ENCODE data around the gene STXBP4.

Gene STXBP4

GRCh38 chr17:54985476-54985875, 16.9 kb downstream of the STXBP4 start:
- ATAC-seq = no peak
- TF ChIP-seq ESRRG (CRISPR knock-in tag; IDR thresholded peaks at IDR 0.05) = no peak
- no peak for TF ChIP-seq ISL1 (CRISPR knock-in tag; IDR thresholded peaks at IDR 0.05)

DNA sequence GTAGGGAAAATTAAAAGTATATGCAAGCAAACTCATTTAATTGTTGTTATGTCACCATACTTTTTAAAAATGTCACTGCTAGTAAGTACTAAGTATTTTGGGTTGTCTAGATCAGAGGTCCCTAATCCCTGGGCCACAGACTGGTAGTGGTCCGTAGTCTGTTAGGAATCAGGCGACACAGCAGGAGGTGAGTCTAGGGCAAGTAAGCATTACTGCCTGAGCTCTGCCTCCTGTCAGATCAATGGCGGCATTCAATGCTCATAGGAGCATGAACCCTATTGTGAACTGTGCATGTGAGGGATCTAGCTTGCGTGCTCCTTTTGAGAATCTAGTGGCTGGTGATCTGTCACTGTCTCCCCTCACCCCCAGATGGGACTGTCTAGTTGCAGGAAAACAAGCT, 21.6 kb downstream of the STXBP4 start:
- no peak for ATAC-seq
- TF ChIP-seq ARNTL (CRISPR knock-in tag; IDR thresholded peaks at IDR 0.05; ENCODE audit: borderline replicate concordance, low read depth) (no peak), ZFP30 (CRISPR knock-in tag; IDR thresholded peaks at IDR 0.05) (no peak), ISL1 (CRISPR knock-in tag; IDR thresholded peaks at IDR 0.05) (no peak)

GRCh38 chr17:54991567-54991966, 23.0 kb downstream of the STXBP4 start:
- TF ChIP-seq GLIS3 (CRISPR knock-in tag; IDR thresholded peaks at IDR 0.05) (no peak), PATZ1 (CRISPR knock-in tag; IDR thresholded peaks at IDR 0.05; ENCODE audit: borderline replicate concordance) (no peak), ZFP3 (CRISPR knock-in tag; IDR thresholded peaks at IDR 0.05) (no peak), ARNTL (CRISPR knock-in tag; IDR thresholded peaks at IDR 0.05; ENCODE audit: borderline replicate concordance, low read depth) (no peak), PPARA (CRISPR knock-in tag; IDR thresholded peaks at IDR 0.05; ENCODE audit: borderline replicate concordance) (no peak), TOX (CRISPR knock-in tag; IDR thresholded peaks at IDR 0.05; ENCODE audit: borderline replicate concordance) (no peak), ZNF70 (CRISPR knock-in tag; IDR thresholded peaks at IDR 0.05) (no peak), ZNF565 (CRISPR knock-in tag; conservative IDR thresholded peaks at IDR 0.05; ENCODE audit: low read depth) (no peak), TCF4 (CRISPR knock-in tag; IDR thresholded peaks at IDR 0.05; ENCODE audit: borderline replicate concordance) (no peak), ZNF8 (CRISPR knock-in tag; IDR thresholded peaks at IDR 0.05) (no peak), ISL1 (CRISPR knock-in tag; IDR thresholded peaks at IDR 0.05) (no peak), CSDC2 (CRISPR knock-in tag; IDR thresholded peaks at IDR 0.05) (no peak), BACH2 (CRISPR knock-in tag; IDR thresholded peaks at IDR 0.05; ENCODE audit: borderline replicate concordance) (no peak), OSR1 (CRISPR knock-in tag; IDR thresholded peaks at IDR 0.05) (no peak), TSHZ2 (CRISPR knock-in tag; IDR thresholded peaks at IDR 0.05) (no peak), ESRRG (CRISPR knock-in tag; IDR thresholded peaks at IDR 0.05) (no peak)
- TF ChIP-seq, protein P1, sequence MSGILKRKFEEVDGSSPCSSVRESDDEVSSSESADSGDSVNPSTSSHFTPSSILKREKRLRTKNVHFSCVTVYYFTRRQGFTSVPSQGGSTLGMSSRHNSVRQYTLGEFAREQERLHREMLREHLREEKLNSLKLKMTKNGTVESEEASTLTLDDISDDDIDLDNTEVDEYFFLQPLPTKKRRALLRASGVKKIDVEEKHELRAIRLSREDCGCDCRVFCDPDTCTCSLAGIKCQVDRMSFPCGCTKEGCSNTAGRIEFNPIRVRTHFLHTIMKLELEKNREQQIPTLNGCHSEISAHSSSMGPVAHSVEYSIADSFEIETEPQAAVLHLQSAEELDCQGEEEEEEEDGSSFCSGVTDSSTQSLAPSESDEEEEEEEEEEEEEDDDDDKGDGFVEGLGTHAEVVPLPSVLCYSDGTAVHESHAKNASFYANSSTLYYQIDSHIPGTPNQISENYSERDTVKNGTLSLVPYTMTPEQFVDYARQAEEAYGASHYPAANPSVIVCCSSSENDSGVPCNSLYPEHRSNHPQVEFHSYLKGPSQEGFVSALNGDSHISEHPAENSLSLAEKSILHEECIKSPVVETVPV (CRISPR knock-in tag; IDR thresholded peaks at IDR 0.05) = no peak

GRCh38 chr17:54992797-54993639, 24.5 kb downstream of the STXBP4 start:
- peak; percentile 89 for ATAC-seq
- TF ChIP-seq PPARA (CRISPR knock-in tag; IDR thresholded peaks at IDR 0.05; ENCODE audit: borderline replicate concordance) = no peak
- no peak for TF ChIP-seq BACH2 (CRISPR knock-in tag; IDR thresholded peaks at IDR 0.05; ENCODE audit: borderline replicate concordance)
- TF ChIP-seq ZFP30 (CRISPR knock-in tag; IDR thresholded peaks at IDR 0.05) = no peak
- TF ChIP-seq ARNTL (CRISPR knock-in tag; IDR thresholded peaks at IDR 0.05; ENCODE audit: borderline replicate concordance, low read depth) = no peak
- TF ChIP-seq ESRRG (CRISPR knock-in tag; IDR thresholded peaks at IDR 0.05) = no peak
- TF ChIP-seq ZFP3 (CRISPR knock-in tag; IDR thresholded peaks at IDR 0.05) = no peak
- TF ChIP-seq SNAI2 (CRISPR knock-in tag; IDR thresholded peaks at IDR 0.05) = no peak
- no peak for TF ChIP-seq ZNF8 (CRISPR knock-in tag; IDR thresholded peaks at IDR 0.05)

More at GRCh38 chr17:54991567-54991966, 23.0 kb downstream of the STXBP4 start:
- ATAC-seq = no peak

DNA sequence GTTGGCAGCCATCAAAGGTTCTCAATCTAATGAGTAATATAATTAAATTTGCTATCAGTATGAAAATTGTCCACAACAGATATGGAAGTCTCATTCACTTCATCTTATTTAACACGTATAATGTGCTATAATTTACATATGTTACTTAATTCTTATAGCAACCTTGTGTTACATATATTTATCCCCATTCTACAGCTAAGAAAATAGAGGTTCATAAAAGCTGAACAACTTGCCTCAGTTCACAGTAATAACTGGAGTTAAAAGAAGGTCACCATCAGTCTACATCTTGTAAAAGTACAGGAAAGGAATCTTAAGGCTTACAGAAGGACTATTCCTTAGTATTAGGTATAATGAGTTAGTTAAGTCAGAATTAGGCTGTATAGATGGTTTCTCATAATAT, 27.9 kb downstream of the STXBP4 start:
- TF ChIP-seq TCF4 (CRISPR knock-in tag; IDR thresholded peaks at IDR 0.05; ENCODE audit: borderline replicate concordance) (no peak), ZNF8 (CRISPR knock-in tag; IDR thresholded peaks at IDR 0.05) (no peak), ZNF565 (CRISPR knock-in tag; conservative IDR thresholded peaks at IDR 0.05; ENCODE audit: low read depth) (no peak)
- ATAC-seq = no peak
